CD4-positive, alpha-beta memory T cell (primary cell): ENCODE data around the gene MRM2. TPM values are rescaled to one million over a fixed set of nuclear protein-coding genes. Genes with fewer than 3 reads are reported as not detected.

Experiments
- CTCF ChIA-PET: fragments of 350-600 bp; sonication (Branson Sonifier 250); formaldehyde crosslinking; loops from one replicate; lab custom pipeline; 2021; ENCODE audit warnings: inconsistent platforms; ENCODE audit not compliant: partially characterized antibody; lab: Charles Lee
- POLR2A ChIA-PET: fragments of 350-600 bp; sonication (Branson Sonifier 250); formaldehyde crosslinking; loops from one replicate; lab custom pipeline; 2021; ENCODE audit not compliant: partially characterized antibody; lab: Charles Lee
- DNase-seq, 5 donors: peaks; one replicate each; pipeline versions ENCODE4 v3.0.0 to v3.0.0-alpha.2; 2020 to 2022; ENCODE audit warnings: mixed read lengths in 1 of 5
- H3K27ac ChIP-seq: one replicate; pipeline ENCODE4 v1.7.0; 2013; ENCODE audit warnings: low read depth, low read length
- H3K27me3 ChIP-seq: 2 replicates; pipeline ENCODE4 v1.7.0; 2013; ENCODE audit warnings: mild to moderate bottlenecking, low read length, moderate library complexity; ENCODE audit not compliant: insufficient read depth
- H3K36me3 ChIP-seq: 2 replicates; pipeline ENCODE4 v1.7.0; 2013; ENCODE audit warnings: mild to moderate bottlenecking, low read length, moderate library complexity; ENCODE audit not compliant: insufficient read depth
- H3K4me1 ChIP-seq: 2 replicates; pipeline ENCODE4 v1.7.0; 2013; ENCODE audit warnings: mild to moderate bottlenecking, low read length, moderate library complexity; ENCODE audit not compliant: insufficient read depth
- H3K4me3 ChIP-seq, 2 donors: one replicate each; pipeline ENCODE4 v1.7.0; 2013; ENCODE audit warnings: low read length in 2 of 2, mild to moderate bottlenecking in 1 of 2
- H3K9me3 ChIP-seq, 2 donors: one replicate each; pipeline ENCODE4 v1.7.0; 2013; ENCODE audit warnings: low read length in 2 of 2, control low read depth in 1 of 2; ENCODE audit not compliant: control insufficient read depth in 1 of 2
- H3K27ac Mint-ChIP-seq, 7 donors: one replicate each; pipeline ENCODE4 v1.8.0; 2020 to 2021; ENCODE audit warnings: mixed read lengths in 7 of 7, mild to moderate bottlenecking in 6 of 7, inconsistent platforms in 3 of 7, moderate library complexity in 3 of 7
- H3K27me3 Mint-ChIP-seq, 2 donors: one replicate each; pipeline ENCODE4 v1.8.0; 2020 to 2021; ENCODE audit warnings: mixed read lengths in 2 of 2
- H3K36me3 Mint-ChIP-seq, 2 donors: one replicate each; pipeline ENCODE4 v1.8.0; 2020 to 2021; ENCODE audit warnings: mixed read lengths in 2 of 2, inconsistent platforms in 1 of 2, mild to moderate bottlenecking in 1 of 2
- H3K4me1 Mint-ChIP-seq, 4 donors: one replicate each; pipeline ENCODE4 v1.8.0; 2020 to 2021; ENCODE audit warnings: mixed read lengths in 4 of 4, mild to moderate bottlenecking in 1 of 4
- H3K4me3 Mint-ChIP-seq, 8 donors: one replicate each; pipeline ENCODE4 v1.8.0; 2020 to 2021; ENCODE audit warnings: mixed read lengths in 8 of 8, mild to moderate bottlenecking in 7 of 8, moderate library complexity in 6 of 8, inconsistent platforms in 3 of 8
- H3K9me3 Mint-ChIP-seq, 8 donors: one replicate each; pipeline ENCODE4 v1.8.0; 2020 to 2021; ENCODE audit warnings: mixed read lengths in 8 of 8, mild to moderate bottlenecking in 5 of 8, inconsistent platforms in 3 of 8, moderate library complexity in 1 of 8
- intact Hi-C: fragments of 100-400 bp; cut with micrococcal nuclease; formaldehyde crosslinking; loops from one replicate; pipeline ENCODE4 v1.15.1; 2023
- polyA plus RNA-seq, 2 donors: library from polyadenylated mRNA; unstranded; fragments of 300-500 nt; fragmentation: Illumina TruSeq; gene quantifications; one replicate each; pipeline ENCODE4 v1.2.3, GENCODE V29; 2021
- total RNA-seq, 2 experiments: library from RNA; stranded (reverse); gene quantifications; one replicate each; pipeline ENCODE4 v1.2.3, GENCODE V29; 2021

The MRM2 gene
- total RNA-seq (10 to 100 TPM; 17.4 to 18.1 TPM), polyA plus RNA-seq (10 to 100 TPM; 29.9 to 32.9 TPM)

GRCh38 chr7:2241580-2242540 lies at the start of gene MRM2, which contains the start of gene NUDT1:
Gene MRM2 (minus strand): TSS chr7:2242205. CDS start chr7:2242169, 36 bp downstream.
Gene NUDT1 (plus strand): TSS chr7:2242226. CDS start chr7:2244575, 2,349 bp downstream.
- ChIA-PET POLR2A (interaction anchor here (1.2 to 2.2 kb wide), 4 partner anchors 9 to 709 kb away, joined by 3 to 16 read pairs (median 4); partner anchors contain the start of genes MAD1L1 and SNX8), CTCF (interaction anchor here (0.8 to 1.1 kb wide), 3 partner anchors 9 to 228 kb away, joined by 3 read pairs; no protein-coding TSS in a partner anchor)
- peaks cover 17% of the 10 kb centered on the region for H3K4me1 ChIP-seq
- H3K4me3 ChIP-seq: peak within 1 kb of the TSS; percentile 47 to 82
- Mint-ChIP-seq H3K4me1 (peaks cover 4 to 27% (median 17%) of the 10 kb centered on the region in 4 donors), H3K9me3 (peaks cover 0 to 2% (median 0%) of the 10 kb centered on the region in 8 donors), H3K27ac (peak within 1 kb of the TSS; percentile 77 to 96 (median 94)), H3K36me3 (peaks cover under 1 to 30% of the 10 kb centered on the region in 2 donors), H3K4me3 (peak within 1 kb of the TSS; percentile 92 to 96 (median 93)), H3K27me3 (no peaks in the 10 kb centered on the region)
- peaks cover 9% of the 10 kb centered on the region for H3K36me3 ChIP-seq
- intact Hi-C loops: loop anchor here (1.0 to 5.0 kb wide), 3 partner anchors 10 to 160 kb away; partner anchors contain the start of genes CHST12, MAD1L1 and SNX8
- H3K27ac ChIP-seq: peak within 1 kb of the TSS; percentile 72
- DNase-seq: peak; percentile 41 to 61 (median 43)
- no peaks in the 10 kb centered on the region for H3K9me3 ChIP-seq
- no peaks in the 10 kb centered on the region for H3K27me3 ChIP-seq

GRCh38 chr7:2290877-2291276 lies 48.9 kb upstream of the MRM2 start:
- ChIA-PET CTCF (no interaction called here), POLR2A (no interaction called here)
- H3K27ac Mint-ChIP-seq: no peak overlapping the region
- no peaks in the 10 kb centered on the region for H3K27me3 ChIP-seq
- H3K4me3 Mint-ChIP-seq: no peak overlapping the region
- no peak for DNase-seq
- H3K27ac ChIP-seq: no peak overlapping the region
- H3K9me3 ChIP-seq: no peaks in the 10 kb centered on the region
- H3K4me1 Mint-ChIP-seq: peaks cover 0 to 5% (median 0%) of the 10 kb centered on the region in 4 donors
- intact Hi-C loops: no loop called here
- H3K4me3 ChIP-seq: no peak overlapping the region
- H3K36me3 Mint-ChIP-seq: peaks cover 0 to 4% of the 10 kb centered on the region in 2 donors
- no peaks in the 10 kb centered on the region for H3K27me3 Mint-ChIP-seq
- H3K4me1 ChIP-seq: no peaks in the 10 kb centered on the region
- no peaks in the 10 kb centered on the region for H3K9me3 Mint-ChIP-seq
- H3K36me3 ChIP-seq: no peaks in the 10 kb centered on the region

- H3K27ac Mint-ChIP-seq: no peak overlapping the region
- Histone ChIP-seq H3K4me1 (no peaks in the 10 kb centered on the region), H3K36me3 (no peaks in the 10 kb centered on the region), H3K9me3 (no peaks in the 10 kb centered on the region), H3K27ac (no peak overlapping the region), H3K27me3 (no peaks in the 10 kb centered on the region), H3K4me3 (no peak overlapping the region)
- H3K36me3 Mint-ChIP-seq: peaks cover 0 to 4% of the 10 kb centered on the region in 2 donors
- DNase-seq: no peak
- H3K4me3 Mint-ChIP-seq: no peak overlapping the region
- peaks cover 0 to 5% (median 0%) of the 10 kb centered on the region in 4 donors for H3K4me1 Mint-ChIP-seq
- ChIA-PET POLR2A (no interaction called here), CTCF (no interaction called here)
- H3K9me3 Mint-ChIP-seq: no peaks in the 10 kb centered on the region
- intact Hi-C loops: no loop called here
- H3K27me3 Mint-ChIP-seq: no peaks in the 10 kb centered on the region
These were observed 47.6 kb upstream of the MRM2 start for GRCh38 chr7:2289621-2290020.

GRCh38 chr7:2289111-2289586 lies 47.1 kb upstream of the MRM2 start:
- peaks cover 0 to 5% (median 0%) of the 10 kb centered on the region in 4 donors for H3K4me1 Mint-ChIP-seq
- no peak overlapping the region for H3K27ac ChIP-seq
- no peak overlapping the region for H3K4me3 ChIP-seq
- H3K27me3 Mint-ChIP-seq: no peaks in the 10 kb centered on the region
- no peak for DNase-seq
- no peaks in the 10 kb centered on the region for H3K9me3 Mint-ChIP-seq
- POLR2A ChIA-PET: no interaction called here
- intact Hi-C loops: no loop called here
- no peak overlapping the region for H3K4me3 Mint-ChIP-seq
- H3K36me3 Mint-ChIP-seq: peaks cover 0 to 4% of the 10 kb centered on the region in 2 donors
- H3K27me3 ChIP-seq: no peaks in the 10 kb centered on the region
- no peaks in the 10 kb centered on the region for H3K36me3 ChIP-seq
- CTCF ChIA-PET: no interaction called here
- no peaks in the 10 kb centered on the region for H3K9me3 ChIP-seq
- H3K4me1 ChIP-seq: no peaks in the 10 kb centered on the region
- H3K27ac Mint-ChIP-seq: no peak overlapping the region

GRCh38 chr7:2288503-2288902 lies 46.5 kb upstream of the MRM2 start:
- Histone ChIP-seq H3K36me3 (no peaks in the 10 kb centered on the region), H3K4me3 (no peak overlapping the region), H3K9me3 (no peaks in the 10 kb centered on the region), H3K4me1 (no peaks in the 10 kb centered on the region), H3K27me3 (no peaks in the 10 kb centered on the region), H3K27ac (no peak overlapping the region)
- H3K9me3 Mint-ChIP-seq: no peaks in the 10 kb centered on the region
- POLR2A ChIA-PET: no interaction called here
- H3K4me3 Mint-ChIP-seq: no peak overlapping the region
- DNase-seq: no peak
- CTCF ChIA-PET: no interaction called here
- H3K27ac Mint-ChIP-seq: no peak overlapping the region
- H3K4me1 Mint-ChIP-seq: peaks cover 0 to 5% (median 0%) of the 10 kb centered on the region in 4 donors
- intact Hi-C loops: no loop called here
- peaks cover 0 to 4% of the 10 kb centered on the region in 2 donors for H3K36me3 Mint-ChIP-seq
- H3K27me3 Mint-ChIP-seq: no peaks in the 10 kb centered on the region

- Histone ChIP-seq H3K27me3 (no peaks in the 10 kb centered on the region), H3K4me3 (no peak overlapping the region), H3K36me3 (no peaks in the 10 kb centered on the region), H3K9me3 (no peaks in the 10 kb centered on the region), H3K27ac (no peak overlapping the region), H3K4me1 (no peaks in the 10 kb centered on the region)
- no peak for DNase-seq
- Mint-ChIP-seq H3K27me3 (no peaks in the 10 kb centered on the region), H3K4me1 (peaks cover 0 to 5% (median 0%) of the 10 kb centered on the region in 4 donors), H3K4me3 (no peak overlapping the region), H3K36me3 (peaks cover 0 to 4% of the 10 kb centered on the region in 2 donors), H3K9me3 (no peaks in the 10 kb centered on the region), H3K27ac (no peak overlapping the region)
- intact Hi-C loops: no loop called here
- ChIA-PET POLR2A (no interaction called here), CTCF (no interaction called here)
These were observed 45.7 kb upstream of the MRM2 start for GRCh38 chr7:2287745-2288144.

GRCh38 chr7:2283074-2283473 lies 41.1 kb upstream of the MRM2 start:
- H3K27me3 Mint-ChIP-seq: no peaks in the 10 kb centered on the region

More at GRCh38 chr7:2283074-2283473, 41.1 kb upstream of the MRM2 start:
- intact Hi-C loops: no loop called here
- peaks cover 0 to 5% (median 3%) of the 10 kb centered on the region in 4 donors for H3K4me1 Mint-ChIP-seq
- no peaks in the 10 kb centered on the region for H3K9me3 Mint-ChIP-seq
- Histone ChIP-seq H3K36me3 (no peaks in the 10 kb centered on the region), H3K27ac (no peak overlapping the region), H3K4me1 (no peaks in the 10 kb centered on the region), H3K4me3 (no peak overlapping the region), H3K9me3 (no peaks in the 10 kb centered on the region), H3K27me3 (no peaks in the 10 kb centered on the region)
- POLR2A ChIA-PET: no interaction called here
- H3K36me3 Mint-ChIP-seq: no peaks in the 10 kb centered on the region
- H3K27ac Mint-ChIP-seq: no peak overlapping the region
- no peak for DNase-seq
- CTCF ChIA-PET: no interaction called here
- no peak overlapping the region for H3K4me3 Mint-ChIP-seq
